Epithelial cell of umbilical artery (primary cell): ENCODE results near the gene TBC1D23. TPM values are rescaled to one million over a fixed set of nuclear protein-coding genes. Genes with fewer than 3 reads are reported as not detected.

ENCODE experiments used
- total RNA-seq: library from RNA; depleted of rRNA; stranded (reverse); fragments of >200 nt; gene quantifications from 2 replicates; pipeline ENCODE4 v1.2.3, GENCODE V29; 2014

Gene TBC1D23
- total RNA-seq = 43.5 and 76.6 TPM in 2 replicates

DNA sequence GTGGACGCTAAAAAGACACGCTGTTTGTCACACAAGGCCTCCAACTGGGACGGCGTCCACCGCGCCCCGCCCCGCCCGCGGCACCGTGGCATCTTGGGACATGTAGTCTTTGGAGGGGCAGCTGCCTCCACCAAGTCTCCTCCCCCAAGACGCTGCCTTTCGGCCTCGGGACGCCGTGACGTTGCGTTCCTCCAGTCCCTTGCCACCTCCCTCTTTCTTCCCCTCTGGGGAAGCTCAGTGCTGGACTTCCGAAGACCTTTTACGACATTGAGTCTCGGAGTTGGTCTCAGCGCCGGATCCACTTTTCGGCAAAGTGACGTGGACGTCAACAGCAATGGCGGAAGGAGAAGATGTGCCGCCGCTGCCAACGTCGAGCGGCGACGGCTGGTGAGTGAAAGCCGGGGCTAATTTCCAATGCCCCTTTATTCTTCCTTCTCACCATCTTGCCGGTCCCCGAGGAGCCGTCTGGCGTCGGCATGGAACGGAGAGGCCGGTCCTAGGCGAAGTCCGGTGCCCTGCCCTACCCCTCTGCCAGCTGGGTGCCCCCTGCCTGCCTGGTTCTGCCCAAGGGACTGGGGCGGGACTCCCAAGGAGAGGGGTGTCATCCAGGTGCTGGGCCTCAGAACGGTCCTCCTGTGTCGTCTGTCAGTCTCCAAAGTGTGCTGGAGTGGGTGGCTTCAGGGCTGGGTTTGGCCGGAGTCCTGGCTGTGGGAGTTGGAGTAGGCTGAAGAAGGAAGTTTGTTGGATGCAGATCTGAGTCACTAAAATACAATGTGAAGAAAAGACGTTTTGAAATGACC is at the start of gene TBC1D23:
TSS of gene TBC1D23 (plus strand) at position 308 of the 800 bp plus-strand sequence. CDS start at position 335, 27 bp downstream.

DNA sequence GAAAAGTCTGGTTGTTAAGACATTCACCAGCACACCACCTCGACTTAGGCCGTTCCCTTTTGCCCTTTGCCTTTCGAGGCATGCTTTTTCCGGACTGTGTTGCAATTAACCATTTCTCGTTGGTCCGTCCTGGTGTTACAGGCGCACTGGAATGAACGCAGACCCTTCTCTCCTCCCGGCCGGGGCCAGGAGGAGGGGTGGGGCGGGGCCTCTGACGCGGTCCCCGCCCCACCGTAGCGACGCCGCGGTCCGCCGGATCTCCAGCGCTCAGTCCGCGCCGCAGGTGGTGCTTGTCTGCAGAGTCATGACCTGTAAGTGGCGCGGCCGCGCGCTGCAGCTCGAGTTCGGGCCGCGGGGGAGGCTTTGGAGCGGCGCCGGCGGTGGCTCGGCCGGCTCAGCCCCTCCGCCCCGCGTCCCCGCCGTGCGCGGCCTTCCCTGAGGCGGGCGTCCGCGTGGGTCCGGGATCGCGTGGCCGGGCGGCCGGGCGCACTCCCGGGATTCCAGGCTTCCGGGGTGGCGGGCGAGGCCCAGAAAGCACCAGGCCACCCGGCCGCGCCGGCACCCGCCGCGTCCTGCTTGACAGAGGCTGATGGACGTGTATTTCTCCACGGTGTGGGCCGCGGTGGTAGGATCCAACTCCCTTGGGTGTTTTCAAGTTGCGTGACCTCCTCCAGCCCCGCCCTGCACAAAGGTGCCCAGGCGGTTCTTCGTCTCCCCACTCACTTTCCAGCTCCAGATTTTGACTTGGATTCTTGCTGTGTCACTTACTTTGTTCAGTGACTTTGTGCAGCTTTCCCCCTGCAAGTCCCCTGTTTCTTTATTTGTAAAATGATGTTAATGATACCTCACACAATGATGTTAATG is 73.9 kb downstream of the TBC1D23 start, which contains the start of gene NIT2:
TSS of gene NIT2 (plus strand) at position 270 of the 864 bp plus-strand sequence. CDS start at position 305, 35 bp downstream.

Other genes with a start within 250 kb of the TBC1D23 start
- gene FILIP1L, start 146.5 kb upstream of the TBC1D23 start, total RNA-seq = 10.7 and 22.5 TPM in 2 replicates
- 11.4 and 11.6 TPM in 2 replicates for gene NIT2, start 73.8 kb downstream of the TBC1D23 start, total RNA-seq
- gene TOMM70, start 140.1 kb downstream of the TBC1D23 start, total RNA-seq = 46.8 and 50.8 TPM in 2 replicates
- 2.6 and 3.2 TPM in 2 replicates for gene LNP1, start 140.5 kb downstream of the TBC1D23 start, total RNA-seq
- gene TMEM45A, start 231.6 kb downstream of the TBC1D23 start, total RNA-seq = 2.3 and 3.6 TPM in 2 replicates